Measurements from ENCODE around the gene TPRG1. TPM values are rescaled to one million over a fixed set of nuclear protein-coding genes. Genes with fewer than 3 reads are reported as not detected.

Gene TPRG1
- total RNA-seq, 2 donors from 2014 or later = 1.1 to 1.8 TPM

- no peak overlapping the region for H3K27ac ChIP-seq
- H3K27me3 ChIP-seq = no peaks in the 10 kb centered on the region
- no peak overlapping the region for H3K4me3 ChIP-seq
- no peaks in the 10 kb centered on the region for H3K9me3 ChIP-seq
- no peak for DNase-seq
- no peak for TF ChIP-seq CTCF (IDR thresholded peaks at IDR 0.05)
- no peaks in the 10 kb centered on the region for H3K4me1 ChIP-seq
- H3K36me3 ChIP-seq = no peaks in the 10 kb centered on the region
- H3K9ac ChIP-seq (ENCODE audit: low read depth in 2 of 2, low read length in 2 of 2) = no peak overlapping the region
- intact Hi-C loops (cut with DNase I) = no loop called here
Observed at GRCh38 chr3:189282741-189283140, 111.0 kb downstream of the TPRG1 start.

GRCh38 chr3:189286188-189286587, 114.4 kb downstream of the TPRG1 start:
- Histone ChIP-seq H3K27me3 (no peaks in the 10 kb centered on the region), H3K9ac (ENCODE audit: low read depth in 2 of 2, low read length in 2 of 2) (no peak overlapping the region), H3K27ac (no peak overlapping the region), H3K4me3 (no peak overlapping the region), H3K36me3 (no peaks in the 10 kb centered on the region), H3K4me1 (no peaks in the 10 kb centered on the region), H3K9me3 (no peaks in the 10 kb centered on the region)
- TF ChIP-seq CTCF (IDR thresholded peaks at IDR 0.05) = no peak
- intact Hi-C loops (cut with DNase I) = no loop called here
- no peak for DNase-seq

- Histone ChIP-seq H3K4me3 (no peak overlapping the region), H3K36me3 (no peaks in the 10 kb centered on the region), H3K27me3 (no peaks in the 10 kb centered on the region), H3K9me3 (no peaks in the 10 kb centered on the region), H3K27ac (no peak overlapping the region), H3K9ac (ENCODE audit: low read depth in 2 of 2, low read length in 2 of 2) (no peak overlapping the region), H3K4me1 (no peaks in the 10 kb centered on the region)
- no peak for TF ChIP-seq CTCF (IDR thresholded peaks at IDR 0.05)
- intact Hi-C loops (cut with DNase I) = no loop called here
- DNase-seq = no peak
Observed at GRCh38 chr3:189286916-189287315, 115.1 kb downstream of the TPRG1 start.

- intact Hi-C loops (cut with DNase I) = no loop called here
Observed at GRCh38 chr3:189288348-189289235, 116.8 kb downstream of the TPRG1 start.

GRCh38 chr3:189289251-189289650, 117.5 kb downstream of the TPRG1 start:
- Histone ChIP-seq H3K27me3 (no peaks in the 10 kb centered on the region), H3K4me1 (no peaks in the 10 kb centered on the region), H3K36me3 (no peaks in the 10 kb centered on the region), H3K9me3 (no peaks in the 10 kb centered on the region), H3K4me3 (no peak overlapping the region), H3K9ac (ENCODE audit: low read depth in 2 of 2, low read length in 2 of 2) (no peak overlapping the region), H3K27ac (no peak overlapping the region)
- TF ChIP-seq CTCF (IDR thresholded peaks at IDR 0.05) = no peak
- DNase-seq = no peak
- intact Hi-C loops (cut with DNase I) = no loop called here

More at GRCh38 chr3:189288348-189289235, 116.8 kb downstream of the TPRG1 start:
- TF ChIP-seq CTCF (IDR thresholded peaks at IDR 0.05) = no peak
- Histone ChIP-seq H3K9me3 (no peaks in the 10 kb centered on the region), H3K4me1 (no peaks in the 10 kb centered on the region), H3K9ac (ENCODE audit: low read depth in 2 of 2, low read length in 2 of 2) (no peak overlapping the region), H3K4me3 (no peak overlapping the region), H3K27ac (no peak overlapping the region), H3K36me3 (no peaks in the 10 kb centered on the region), H3K27me3 (no peaks in the 10 kb centered on the region)
- DNase-seq = no peak
